GM21529 (cell line): Measurements from ENCODE around the gene ADNP.

Experiments
- ATAC-seq: cut with Tn5 transposase; IDR thresholded peaks from one replicate; pipeline ENCODE4 v1.9.1; 2021; ENCODE audit not compliant: unreplicated experiment

Gene ADNP

GRCh38 chr20:50874111-50874757 is 57.0 kb downstream of the ADNP start:
- no peak for ATAC-seq

- ATAC-seq, result no peak
These were observed 57.7 kb downstream of the ADNP start for GRCh38 chr20:50873585-50873984.

- ATAC-seq, result no peak
These were observed 58.4 kb downstream of the ADNP start for GRCh38 chr20:50872560-50873425.

GRCh38 chr20:50870561-50871161 is 60.6 kb downstream of the ADNP start:
- ATAC-seq, result no peak

- no peak for ATAC-seq
These were observed 62.4 kb downstream of the ADNP start for GRCh38 chr20:50868509-50869495.

GRCh38 chr20:50867805-50868204 is 63.4 kb downstream of the ADNP start:
- no peak for ATAC-seq

GRCh38 chr20:50866831-50867230 is 64.4 kb downstream of the ADNP start:
- no peak for ATAC-seq

GRCh38 chr20:50866036-50866685 is 65.1 kb downstream of the ADNP start:
- ATAC-seq, result no peak

- no peak for ATAC-seq
These were observed 65.6 kb downstream of the ADNP start for GRCh38 chr20:50865591-50865990.

- ATAC-seq, result no peak
These were observed 66.1 kb downstream of the ADNP start for GRCh38 chr20:50865114-50865513.

GRCh38 chr20:50862546-50862945 is 68.7 kb downstream of the ADNP start:
- ATAC-seq, result no peak

- ATAC-seq, result no peak
These were observed 70.2 kb downstream of the ADNP start for GRCh38 chr20:50861012-50861411.

- no peak for ATAC-seq
These were observed 72.1 kb downstream of the ADNP start for GRCh38 chr20:50859161-50859560.

GRCh38 chr20:50858525-50858924 is 72.7 kb downstream of the ADNP start:
- ATAC-seq, result no peak

GRCh38 chr20:50857348-50857747 is 73.9 kb downstream of the ADNP start:
- ATAC-seq, result no peak

- no peak for ATAC-seq
These were observed 74.7 kb downstream of the ADNP start for GRCh38 chr20:50856475-50857041.

GRCh38 chr20:50855498-50856474 is 75.5 kb downstream of the ADNP start:
- ATAC-seq, result no peak

- ATAC-seq, result no peak
These were observed 76.6 kb downstream of the ADNP start for GRCh38 chr20:50854506-50855249.
